GM12874 (cell line): ENCODE results near the gene MORN1.

Source experiments
- TF ChIP-seq, protein P1 (sequence below): IDR thresholded peaks from 2 replicates; pipeline ENCODE4 v1.5.1; 2011; ENCODE audit warnings: low read depth, mild to moderate bottlenecking, control low read depth, low read length, moderate library complexity; ENCODE audit not compliant: insufficient read depth

Gene MORN1

DNA sequence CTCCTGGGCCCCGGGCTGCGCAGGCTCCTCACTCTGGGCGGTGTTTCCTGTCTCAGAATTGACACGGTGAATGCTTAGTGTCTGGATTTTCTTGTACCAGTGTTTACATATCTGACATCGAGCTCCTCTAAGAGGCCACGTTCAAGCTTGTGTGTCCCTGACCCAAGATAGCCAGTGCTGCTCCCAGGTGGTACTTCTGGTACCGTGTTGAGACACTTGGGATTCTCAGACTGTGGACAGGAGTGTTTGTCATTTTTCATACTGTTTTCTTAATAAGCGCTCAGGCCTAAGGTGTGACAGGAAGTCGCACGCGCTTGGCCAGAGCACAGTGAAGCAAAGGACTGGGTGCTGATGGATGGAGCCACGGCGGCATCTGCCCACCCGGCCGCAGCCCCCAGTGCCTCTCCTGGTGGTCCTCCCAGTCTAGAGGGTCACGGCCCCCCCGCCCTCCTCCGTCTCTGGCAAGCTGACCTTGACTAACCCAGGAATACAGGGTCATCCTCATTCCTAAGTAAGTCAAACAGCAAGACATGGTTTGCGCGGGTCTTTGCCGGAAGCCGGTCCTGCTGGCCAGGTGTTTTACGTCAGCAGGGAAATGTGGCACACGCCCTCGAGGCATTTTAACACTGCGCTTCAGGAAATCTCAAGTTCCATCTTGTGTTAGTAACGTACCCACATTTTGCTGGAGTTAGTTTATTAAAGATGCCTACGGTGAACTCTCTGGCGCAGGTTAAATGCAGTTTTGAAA is 13.0 kb upstream of the MORN1 start:
- TF ChIP-seq, protein P1, sequence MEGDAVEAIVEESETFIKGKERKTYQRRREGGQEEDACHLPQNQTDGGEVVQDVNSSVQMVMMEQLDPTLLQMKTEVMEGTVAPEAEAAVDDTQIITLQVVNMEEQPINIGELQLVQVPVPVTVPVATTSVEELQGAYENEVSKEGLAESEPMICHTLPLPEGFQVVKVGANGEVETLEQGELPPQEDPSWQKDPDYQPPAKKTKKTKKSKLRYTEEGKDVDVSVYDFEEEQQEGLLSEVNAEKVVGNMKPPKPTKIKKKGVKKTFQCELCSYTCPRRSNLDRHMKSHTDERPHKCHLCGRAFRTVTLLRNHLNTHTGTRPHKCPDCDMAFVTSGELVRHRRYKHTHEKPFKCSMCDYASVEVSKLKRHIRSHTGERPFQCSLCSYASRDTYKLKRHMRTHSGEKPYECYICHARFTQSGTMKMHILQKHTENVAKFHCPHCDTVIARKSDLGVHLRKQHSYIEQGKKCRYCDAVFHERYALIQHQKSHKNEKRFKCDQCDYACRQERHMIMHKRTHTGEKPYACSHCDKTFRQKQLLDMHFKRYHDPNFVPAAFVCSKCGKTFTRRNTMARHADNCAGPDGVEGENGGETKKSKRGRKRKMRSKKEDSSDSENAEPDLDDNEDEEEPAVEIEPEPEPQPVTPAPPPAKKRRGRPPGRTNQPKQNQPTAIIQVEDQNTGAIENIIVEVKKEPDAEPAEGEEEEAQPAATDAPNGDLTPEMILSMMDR = no peak

DNA sequence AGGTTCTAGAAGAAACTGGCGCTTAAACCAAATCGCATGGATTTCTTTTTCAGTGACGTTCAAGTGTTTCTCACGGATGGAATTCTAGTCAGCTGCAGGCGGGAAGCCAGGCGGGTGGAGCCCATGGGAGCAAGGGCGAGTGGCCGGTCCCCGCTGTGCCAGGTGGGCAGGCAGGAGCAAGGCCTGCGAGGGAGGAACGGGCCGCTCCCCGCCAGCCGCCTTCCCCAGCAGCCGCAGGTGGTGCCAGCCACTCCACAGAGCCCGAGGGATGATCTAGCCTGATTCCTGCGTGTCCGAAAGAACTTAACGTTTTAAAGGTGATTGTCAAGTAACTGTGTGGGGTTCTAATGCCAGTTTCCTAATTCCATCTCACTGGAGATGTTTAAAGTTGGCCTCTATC is 11.9 kb upstream of the MORN1 start:
- TF ChIP-seq, protein P1 = no peak

DNA sequence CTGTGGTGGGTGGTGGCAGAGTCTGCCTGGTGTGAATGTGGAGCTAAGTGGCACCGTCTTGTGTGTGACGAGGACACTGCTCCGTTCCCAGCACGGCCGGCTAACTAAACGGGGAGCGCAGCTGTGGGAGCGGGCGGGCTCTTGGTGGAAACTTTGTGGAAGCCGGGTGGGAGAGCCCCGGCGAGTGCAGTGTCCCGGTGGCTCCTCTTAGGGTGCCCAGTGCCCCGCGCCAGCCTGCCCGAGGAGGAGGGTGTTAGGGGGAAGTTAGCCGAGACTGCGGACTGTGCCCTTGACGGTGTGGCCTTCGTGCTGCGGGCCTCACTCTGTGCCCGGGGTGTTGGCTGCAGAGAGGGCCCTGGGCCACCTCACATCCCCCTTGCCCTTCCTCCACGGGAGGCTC is 11.1 kb upstream of the MORN1 start:
- TF ChIP-seq, protein P1 = no peak

DNA sequence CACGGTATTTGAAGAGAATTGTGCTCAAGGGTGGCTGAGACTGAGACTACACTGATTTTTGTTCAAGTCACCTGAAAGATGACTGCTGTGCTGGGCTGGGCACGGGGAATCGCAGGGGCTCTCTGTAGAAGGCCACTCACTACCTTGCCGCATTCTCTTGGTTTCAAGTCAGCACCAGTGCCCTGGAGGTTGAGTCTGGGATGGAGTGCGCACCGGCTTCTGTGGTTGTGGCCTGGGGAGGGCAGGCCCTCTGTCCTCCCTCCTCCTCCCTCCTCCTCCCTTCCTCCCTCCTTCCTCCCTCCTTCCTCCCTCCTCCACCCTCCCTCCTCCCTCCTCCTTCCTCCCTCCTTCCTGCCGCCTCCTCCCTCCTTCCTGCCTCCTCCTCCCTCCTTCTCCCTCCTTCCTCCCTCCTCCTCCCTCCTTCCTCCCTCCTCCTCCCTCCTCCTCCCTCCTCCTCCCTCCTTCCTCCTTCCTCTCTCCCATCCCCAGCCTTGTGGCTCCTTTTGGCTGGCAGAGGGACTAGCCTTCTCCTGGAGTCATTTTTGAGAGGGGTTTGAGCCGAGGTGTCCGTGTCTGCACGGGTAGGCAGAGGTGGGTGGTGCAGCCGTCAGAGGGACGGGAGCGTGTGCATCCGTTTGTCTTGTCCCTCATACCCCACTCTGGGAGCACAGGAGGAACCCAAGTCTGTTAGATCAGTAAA is 9.7 kb upstream of the MORN1 start:
- TF ChIP-seq, protein P1 = no peak

DNA sequence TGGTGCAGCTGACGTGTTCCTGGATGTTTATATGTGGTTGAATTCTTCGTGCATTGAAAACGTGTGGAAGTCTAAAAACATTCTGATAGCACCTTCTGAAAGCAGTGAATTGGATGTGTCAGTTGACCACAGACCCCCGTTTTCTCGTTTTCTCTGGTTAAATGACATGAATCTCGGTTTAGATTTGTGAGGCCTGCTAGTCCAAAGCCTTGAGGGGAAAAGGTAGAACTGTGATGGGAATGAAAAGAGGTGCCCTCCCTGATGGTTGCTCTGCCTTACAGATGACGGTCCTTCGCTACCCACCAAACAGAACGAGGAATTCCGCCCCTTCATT is 9.2 kb upstream of the MORN1 start:
- TF ChIP-seq, protein P1 = no peak

DNA sequence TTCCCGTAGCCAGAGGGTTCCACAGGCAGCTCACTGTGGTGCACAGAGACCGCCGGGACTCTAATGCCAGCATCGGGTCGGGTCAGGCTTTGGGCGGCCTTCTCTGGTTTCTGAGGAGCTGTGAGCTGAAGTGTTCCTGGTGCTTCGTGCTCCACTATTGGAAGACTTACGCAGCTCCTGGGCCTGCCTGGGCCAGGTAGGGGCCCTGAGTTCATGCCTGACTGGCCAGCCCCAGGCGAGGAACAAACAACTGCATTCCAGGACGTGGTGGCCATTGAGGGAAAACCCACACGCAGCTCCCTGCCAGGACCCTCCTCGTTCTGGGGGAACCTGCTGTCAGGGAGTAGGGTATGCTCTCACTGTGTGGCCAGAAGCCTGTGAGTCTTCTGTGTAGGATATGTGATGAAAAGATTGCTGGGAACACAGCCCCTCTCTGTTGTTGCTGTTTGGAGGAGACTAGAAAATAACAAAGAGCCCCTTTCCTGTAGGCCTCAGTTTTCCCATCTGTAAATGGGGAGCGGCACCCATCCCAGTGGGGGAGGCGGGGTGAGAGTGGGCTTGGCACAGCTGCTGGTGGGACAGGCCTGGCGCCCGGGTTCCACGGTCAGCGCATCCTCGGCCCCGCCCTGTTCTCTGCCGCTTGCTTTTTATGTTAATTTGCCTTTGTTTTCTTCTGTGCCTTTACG is 8.7 kb upstream of the MORN1 start:
- TF ChIP-seq, protein P1 = no peak

DNA sequence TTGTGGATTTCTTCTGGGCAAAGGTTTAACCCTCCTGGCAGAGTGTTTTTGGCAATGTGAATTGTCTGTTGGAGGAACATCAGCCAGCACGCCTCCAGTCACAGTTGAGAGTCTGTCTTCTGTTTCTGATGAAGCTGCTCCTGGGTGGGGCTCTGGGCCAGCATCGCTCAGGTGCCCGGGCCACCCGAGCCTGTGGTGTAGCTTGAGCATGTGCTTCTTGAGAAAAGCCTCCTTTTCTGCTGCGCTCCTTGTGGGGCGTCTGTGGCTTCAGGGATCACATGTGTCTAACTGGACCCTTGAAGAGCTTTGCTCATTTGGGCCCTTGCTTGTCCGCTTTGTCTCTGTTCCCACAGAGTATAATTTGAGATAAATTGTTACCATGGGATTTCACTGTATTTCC is 7.5 kb upstream of the MORN1 start:
- TF ChIP-seq, protein P1 = no peak
